Esophagus (tissue), 2 donors: ENCODE data around the gene SLIT3. TPM values are rescaled to one million over a fixed set of nuclear protein-coding genes. Genes with fewer than 3 reads are reported as not detected.
"Not testable (repeated sequence)": the region's sequence is repeated elsewhere in the genome, so short reads cannot be mapped to it uniquely, and the experiment has no call there.

ENCODE experiments used
- H3K27ac ChIP-seq, 2 donors: one replicate each; pipeline ENCODE4 v1.5.1; 2013; ENCODE audit warnings: low read depth in 2 of 2, mild to moderate bottlenecking in 2 of 2, inconsistent platforms in 1 of 2, low read length in 1 of 2, moderate library complexity in 1 of 2
- H3K27me3 ChIP-seq, 2 donors: one replicate each; pipeline ENCODE4 v1.6.1; 2013; ENCODE audit warnings: low read length in 2 of 2, control low read depth in 1 of 2, mild to moderate bottlenecking in 1 of 2; ENCODE audit not compliant: insufficient read depth in 2 of 2, control insufficient read depth in 1 of 2
- H3K36me3 ChIP-seq, 2 donors: one replicate each; pipeline ENCODE4 v1.6.1; 2013; ENCODE audit warnings: low read length in 1 of 2; ENCODE audit not compliant: control insufficient read depth in 2 of 2, insufficient read depth in 2 of 2
- H3K4me1 ChIP-seq, 2 donors: one replicate each; pipeline ENCODE4 v1.6.1; 2013; ENCODE audit warnings: low read length in 1 of 2; ENCODE audit not compliant: control insufficient read depth in 2 of 2, insufficient read depth in 2 of 2
- H3K4me3 ChIP-seq, 2 donors: one replicate each; pipeline ENCODE4 v1.5.1; 2013; ENCODE audit warnings: low read length in 2 of 2, mild to moderate bottlenecking in 2 of 2, low read depth in 1 of 2, moderate library complexity in 1 of 2
- H3K9me3 ChIP-seq, 2 donors: one replicate each; pipeline ENCODE4 v1.6.1; 2013; ENCODE audit warnings: mild to moderate bottlenecking in 2 of 2, low read depth in 1 of 2, low read length in 1 of 2, moderate library complexity in 1 of 2; ENCODE audit not compliant: control insufficient read depth in 2 of 2, insufficient read depth in 1 of 2
- WGBS, 2 donors: extraction: QIAGEN DNeasy Blood & Tissue Kit; methylation state at CpG; one replicate each; pipeline ENCODE4 v1.1.7; 2013; 5-methylcytosine and 5-hydroxymethylcytosine counted together
- polyA plus RNA-seq, 2 donors: library from polyadenylated mRNA; stranded (reverse); fragments of 200-250 nt; gene quantifications; one replicate each; pipeline ENCODE4 v1.2.3, GENCODE V29; 2013
- donor health status: healthy with polysubstance abuse.
- donor health status: Bipolar disorder and iron deficiency.

Gene SLIT3
- polyA plus RNA-seq, 2 donors, result 0.53 to 2.0 TPM

GRCh38 chr5:168648016-168648415, 652.9 kb downstream of the SLIT3 start:
- Histone ChIP-seq H3K36me3 (no peaks in the 10 kb centered on the region), H3K4me1 (no peaks in the 10 kb centered on the region), H3K27ac (no peak overlapping the region), H3K27me3 (no peaks in the 10 kb centered on the region), H3K4me3 (no peak overlapping the region), H3K9me3 (no peaks in the 10 kb centered on the region)
- WGBS, 2 donors, result 93 to 98% methylated on average over 1 of the region's 1 CpG

- H3K4me3 ChIP-seq, result no peak overlapping the region
- no peaks in the 10 kb centered on the region for H3K36me3 ChIP-seq
- H3K9me3 ChIP-seq, result no peaks in the 10 kb centered on the region
- H3K27me3 ChIP-seq, result no peaks in the 10 kb centered on the region
- H3K27ac ChIP-seq, result no peak overlapping the region
- no peaks in the 10 kb centered on the region for H3K4me1 ChIP-seq
These were observed 653.9 kb downstream of the SLIT3 start for GRCh38 chr5:168647083-168647482.

DNA sequence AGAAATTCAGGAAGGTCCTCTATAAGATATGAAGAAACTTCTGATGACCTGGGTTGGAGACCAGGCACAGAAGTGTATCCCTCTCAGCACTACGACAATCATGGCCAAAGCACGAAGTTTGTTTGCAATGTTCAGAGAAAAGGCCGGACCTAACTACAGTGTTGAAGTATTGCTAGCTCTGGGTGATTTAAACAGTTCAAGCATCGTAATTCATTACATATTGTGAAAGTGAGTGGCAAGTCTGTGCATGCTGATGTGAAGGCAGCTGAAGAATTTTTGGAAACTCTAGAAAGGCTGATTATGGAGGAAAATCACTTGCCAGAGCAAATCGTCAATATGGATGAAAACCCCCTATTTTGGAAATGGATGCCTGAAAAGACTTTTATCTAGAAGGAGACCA, 654.6 kb downstream of the SLIT3 start:
- WGBS, 2 donors, result 56 to 62% methylated on average over 5 of the region's 5 CpGs
- H3K27ac ChIP-seq, result peak overlapping the region in 1 of 2 donors; percentile 22
- no peaks in the 10 kb centered on the region for H3K36me3 ChIP-seq
- H3K4me1 ChIP-seq, result no peaks in the 10 kb centered on the region
- no peak overlapping the region for H3K4me3 ChIP-seq
- no peaks in the 10 kb centered on the region for H3K9me3 ChIP-seq
- H3K27me3 ChIP-seq, result no peaks in the 10 kb centered on the region

DNA sequence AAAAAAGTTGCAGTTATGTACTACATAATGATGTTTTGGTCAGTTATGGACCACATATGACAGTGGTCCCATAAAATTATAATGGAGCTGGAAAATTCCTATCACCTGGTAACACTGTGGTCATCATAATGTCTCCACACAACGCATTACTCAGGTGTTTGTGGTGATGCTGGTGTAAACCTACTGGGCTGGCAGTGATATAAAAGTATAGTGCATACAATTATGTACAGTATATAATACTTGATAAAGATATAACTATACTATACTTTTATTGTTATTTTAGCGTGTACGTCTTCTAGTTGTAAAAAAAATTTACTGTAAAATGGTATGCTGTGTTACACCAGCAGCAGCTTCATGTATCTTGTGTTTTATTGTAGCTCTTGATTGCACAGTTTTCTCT, 655.7 kb downstream of the SLIT3 start:
- 93 to 94% methylated on average over 3 of the region's 3 CpGs for WGBS, 2 donors
- H3K36me3 ChIP-seq, result no peaks in the 10 kb centered on the region
- H3K4me3 ChIP-seq, result no peak overlapping the region
- H3K4me1 ChIP-seq, result no peaks in the 10 kb centered on the region
- no peak overlapping the region for H3K27ac ChIP-seq
- no peaks in the 10 kb centered on the region for H3K27me3 ChIP-seq
- no peaks in the 10 kb centered on the region for H3K9me3 ChIP-seq

GRCh38 chr5:168642019-168642418, 658.9 kb downstream of the SLIT3 start:
- Histone ChIP-seq H3K9me3 (no peaks in the 10 kb centered on the region), H3K4me3 (no peak overlapping the region), H3K4me1 (no peaks in the 10 kb centered on the region), H3K36me3 (no peaks in the 10 kb centered on the region), H3K27me3 (no peaks in the 10 kb centered on the region), H3K27ac (no peak overlapping the region)
- 52% methylated on average over 1 of the region's 1 CpG for WGBS, 2 donors

DNA sequence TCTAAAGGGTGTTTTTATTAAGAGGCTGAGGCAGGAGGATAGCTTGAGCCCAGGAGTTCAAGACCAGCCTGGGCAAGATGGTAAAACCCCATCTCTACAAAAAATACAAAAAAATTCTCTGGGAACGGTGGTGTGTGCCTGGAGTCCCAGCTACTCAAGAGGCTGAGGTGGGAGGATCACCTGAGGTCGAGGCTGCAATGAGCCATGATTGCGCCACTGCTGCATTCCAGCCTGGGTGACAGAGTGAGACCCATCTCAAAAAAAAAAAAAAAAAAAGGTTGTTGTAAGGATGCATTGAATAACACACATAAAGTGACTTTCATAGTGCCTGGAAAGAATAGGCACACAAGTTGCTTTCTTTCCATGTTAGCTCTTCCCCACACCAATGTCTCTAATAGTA, 662.1 kb downstream of the SLIT3 start:
- not testable (repeated sequence) for H3K36me3 ChIP-seq, H3K4me3 ChIP-seq, H3K27me3 ChIP-seq, H3K4me1 ChIP-seq, H3K27ac ChIP-seq, H3K9me3 ChIP-seq
- 81 to 85% methylated on average over 3 of the region's 3 CpGs for WGBS, 2 donors

DNA sequence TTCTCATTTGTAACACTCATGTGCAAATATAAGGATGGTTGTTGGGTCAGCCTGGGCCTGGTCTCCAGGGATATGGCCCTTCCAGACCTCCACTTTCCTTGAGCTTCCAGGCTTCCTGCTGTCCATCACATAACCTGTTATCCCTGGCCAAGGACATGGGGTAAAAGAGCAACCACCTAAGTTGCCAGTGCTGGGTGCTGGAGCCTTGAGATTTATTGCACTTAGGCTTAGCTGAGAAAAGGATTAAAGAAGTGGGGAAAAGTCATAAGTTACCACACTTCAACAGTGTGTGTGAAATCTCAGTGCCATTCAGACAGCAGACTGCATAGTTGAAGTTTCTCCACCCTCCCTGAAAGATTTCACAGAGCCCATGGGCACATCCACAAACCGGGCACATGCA, 663.1 kb downstream of the SLIT3 start:
- Histone ChIP-seq H3K27ac (no peak overlapping the region), H3K27me3 (no peaks in the 10 kb centered on the region), H3K4me3 (no peak overlapping the region), H3K9me3 (no peaks in the 10 kb centered on the region), H3K36me3 (no peaks in the 10 kb centered on the region), H3K4me1 (no peaks in the 10 kb centered on the region)
- WGBS, 2 donors, result 74 to 81% methylated on average over 1 of the region's 1 CpG

DNA sequence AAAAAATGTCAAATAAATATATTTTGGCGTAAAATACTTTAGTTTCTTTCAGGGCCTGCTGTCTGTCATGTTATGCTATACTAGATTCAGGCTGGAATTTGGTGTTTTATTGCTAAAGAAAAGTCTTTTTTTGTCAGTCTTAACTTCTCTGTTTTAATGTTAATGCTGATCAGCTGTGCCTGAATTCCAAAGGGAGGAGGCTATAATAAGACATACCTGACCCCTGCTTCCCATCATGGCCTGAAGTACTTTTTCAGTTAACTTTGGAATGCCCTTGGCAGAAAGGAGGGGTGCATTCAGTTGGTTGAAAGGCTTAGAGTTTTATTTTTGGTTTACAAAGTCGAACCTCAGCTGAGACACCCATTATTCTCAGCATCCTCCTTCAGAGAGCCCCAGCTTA, 663.7 kb downstream of the SLIT3 start:
- Histone ChIP-seq H3K27me3 (no peaks in the 10 kb centered on the region), H3K4me1 (no peaks in the 10 kb centered on the region), H3K4me3 (no peak overlapping the region), H3K36me3 (no peaks in the 10 kb centered on the region), H3K27ac (no peak overlapping the region), H3K9me3 (no peaks in the 10 kb centered on the region)
- WGBS, 2 donors, result 77 to 86% methylated on average over 2 of the region's 2 CpGs

DNA sequence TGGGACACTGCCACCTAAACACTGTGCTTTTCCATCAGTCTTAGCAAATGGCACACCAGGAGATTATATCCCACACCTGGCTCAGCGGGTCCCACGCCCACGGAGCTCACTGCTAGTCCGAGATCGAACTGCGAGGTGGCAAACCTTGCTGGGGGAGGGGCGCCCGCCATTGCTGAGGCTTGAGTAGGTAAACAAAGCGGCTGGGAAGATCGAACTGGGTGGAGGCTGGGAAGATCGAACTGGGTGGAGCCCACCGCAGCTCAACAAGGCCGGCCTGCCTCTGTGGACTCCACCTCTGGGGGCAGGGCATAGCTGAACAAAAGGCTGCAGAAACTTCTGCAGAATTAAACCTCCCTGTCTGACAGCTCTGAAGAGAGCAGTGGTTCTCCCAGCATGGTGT, 670.0 kb downstream of the SLIT3 start:
- not testable (repeated sequence) for H3K9me3 ChIP-seq, H3K27me3 ChIP-seq, H3K4me1 ChIP-seq, H3K27ac ChIP-seq, H3K4me3 ChIP-seq, H3K36me3 ChIP-seq
- 84 to 88% methylated on average over 13 of the region's 13 CpGs for WGBS, 2 donors

- no peak overlapping the region for H3K4me3 ChIP-seq
- no peaks in the 10 kb centered on the region for H3K36me3 ChIP-seq
- no peaks in the 10 kb centered on the region for H3K4me1 ChIP-seq
- H3K27me3 ChIP-seq, result no peaks in the 10 kb centered on the region
- H3K27ac ChIP-seq, result peak overlapping the region in 1 of 2 donors; percentile 27
- H3K9me3 ChIP-seq, result no peaks in the 10 kb centered on the region
- WGBS, 2 donors, result 70 to 79% methylated on average over 3 of the region's 3 CpGs
These were observed 676.0 kb downstream of the SLIT3 start for GRCh38 chr5:168624850-168625364.
